ENCODE data around the gene KHDC1L.

Gene KHDC1L

GRCh38 chr6:73182021-73182607 lies 43.2 kb downstream of the KHDC1L start:
- CTCF ChIA-PET: interaction anchor here (0.6 to 4.5 kb wide), 23 partner anchors 11 to 1140 kb away, joined by 3 to 62 read pairs (median 3); partner anchors contain the start of gene KCNQ5
- no peak for DNase-seq (ENCODE audit: low read depth, low spot score)
- POLR2A ChIA-PET: no interaction called here
- no peak for TF ChIP-seq CTCF (IDR thresholded peaks at IDR 0.05; ENCODE audit: insufficient read depth, low read length, missing control alignments)
- H3K4me3 ChIP-seq (ENCODE audit: low read depth, low read length): no peak overlapping the region

- ChIA-PET POLR2A (no interaction called here), CTCF (interaction anchor here (0.6 to 4.5 kb wide), 15 partner anchors 10 to 772 kb away, joined by 3 to 62 read pairs (median 4); partner anchors contain the start of gene KCNQ5)
- TF ChIP-seq CTCF (IDR thresholded peaks at IDR 0.05; ENCODE audit: insufficient read depth, low read length, missing control alignments): peak; percentile 74
- DNase-seq (ENCODE audit: low read depth, low spot score): peak; percentile 62
- H3K4me3 ChIP-seq (ENCODE audit: low read depth, low read length): peak overlapping the region; percentile 44
Observed at GRCh38 chr6:73180763-73181619, 44.3 kb downstream of the KHDC1L start.

- TF ChIP-seq CTCF (IDR thresholded peaks at IDR 0.05; ENCODE audit: insufficient read depth, low read length, missing control alignments): no peak
- ChIA-PET CTCF (interaction anchor here (0.7 to 4.5 kb wide), 7 partner anchors 557 to 771 kb away, joined by 3 to 62 read pairs (median 7); no protein-coding TSS in a partner anchor), POLR2A (no interaction called here)
- peak overlapping the region; percentile 44; the same call in 1 of the 2 replicates for H3K4me3 ChIP-seq (ENCODE audit: low read depth, low read length)
- DNase-seq (ENCODE audit: low read depth, low spot score): no peak
Observed at GRCh38 chr6:73180076-73180738, 45.1 kb downstream of the KHDC1L start.

GRCh38 chr6:73177221-73177944 lies 47.9 kb downstream of the KHDC1L start:
- ChIA-PET CTCF (interaction anchor here (0.7 to 1.6 kb wide), 3 partner anchors 557 to 597 kb away, joined by 3 to 7 read pairs (median 4); no protein-coding TSS in a partner anchor), POLR2A (no interaction called here)
- no peak for TF ChIP-seq CTCF (IDR thresholded peaks at IDR 0.05; ENCODE audit: insufficient read depth, low read length, missing control alignments)
- no peak for DNase-seq (ENCODE audit: low read depth, low spot score)
- H3K4me3 ChIP-seq (ENCODE audit: low read depth, low read length): no peak overlapping the region

GRCh38 chr6:73176057-73176456 lies 49.2 kb downstream of the KHDC1L start:
- no peak for TF ChIP-seq CTCF (IDR thresholded peaks at IDR 0.05; ENCODE audit: insufficient read depth, low read length, missing control alignments)
- CTCF ChIA-PET: interaction anchor here (2.2 kb wide), 1 partner anchor 765 kb away, joined by 7 read pairs; no protein-coding TSS in a partner anchor
- no peak overlapping the region for H3K4me3 ChIP-seq (ENCODE audit: low read depth, low read length)
- POLR2A ChIA-PET: no interaction called here
- no peak for DNase-seq (ENCODE audit: low read depth, low spot score)

Measured in AG04449 (cell line).